HG03457 (cell line): Measurements from ENCODE around the gene RPIA.
"Not testable (repeated sequence)": the region's sequence is repeated elsewhere in the genome, so short reads cannot be mapped to it uniquely, and the experiment has no call there.

ENCODE experiments used
- ATAC-seq: cut with Tn5 transposase; IDR thresholded peaks from one replicate; pipeline ENCODE4 v1.9.1; 2021; ENCODE audit warnings: moderate number of reproducible peaks; ENCODE audit not compliant: unreplicated experiment

The RPIA gene

GRCh38 chr2:88691339-88692183 is at the start of gene RPIA:
Gene RPIA (plus strand): TSS chr2:88691673. CDS start chr2:88691699, 26 bp downstream.
- peak; percentile 93 for ATAC-seq

- no peak for ATAC-seq
Measured at GRCh38 chr2:88642278-88642677, 49.2 kb upstream of the RPIA start.

- not testable (repeated sequence) for ATAC-seq
Measured at GRCh38 chr2:88645291-88645882, 46.1 kb upstream of the RPIA start.

GRCh38 chr2:88651646-88652045 is 39.8 kb upstream of the RPIA start:
- no peak for ATAC-seq

GRCh38 chr2:88654714-88655113 is 36.8 kb upstream of the RPIA start:
- ATAC-seq, result no peak

GRCh38 chr2:88656690-88657089 is 34.8 kb upstream of the RPIA start:
- ATAC-seq, result no peak

GRCh38 chr2:88657131-88657530 is 34.3 kb upstream of the RPIA start:
- no peak for ATAC-seq

GRCh38 chr2:88658326-88658725 is 33.1 kb upstream of the RPIA start:
- ATAC-seq, result no peak

GRCh38 chr2:88658881-88659537 is 32.5 kb upstream of the RPIA start:
- ATAC-seq, result no peak

- no peak for ATAC-seq
Measured at GRCh38 chr2:88659538-88659915, 31.9 kb upstream of the RPIA start.

GRCh38 chr2:88660622-88661021 is 30.9 kb upstream of the RPIA start:
- ATAC-seq, result no peak

- no peak for ATAC-seq
Measured at GRCh38 chr2:88666576-88666975, 24.9 kb upstream of the RPIA start.

- no peak for ATAC-seq
Measured at GRCh38 chr2:88667219-88667618, 24.3 kb upstream of the RPIA start.

- ATAC-seq, result no peak
Measured at GRCh38 chr2:88668862-88669261, 22.6 kb upstream of the RPIA start.

- ATAC-seq, result no peak
Measured at GRCh38 chr2:88669482-88670214, 21.8 kb upstream of the RPIA start.

GRCh38 chr2:88671786-88672427 is 19.6 kb upstream of the RPIA start:
- ATAC-seq, result no peak

GRCh38 chr2:88673363-88673762 is 18.1 kb upstream of the RPIA start:
- ATAC-seq, result no peak

- no peak for ATAC-seq
Measured at GRCh38 chr2:88680266-88680902, 11.1 kb upstream of the RPIA start.

GRCh38 chr2:88680916-88681315 is 10.6 kb upstream of the RPIA start:
- ATAC-seq, result no peak
